ENCODE data around the gene HTT.
"Not testable (repeated sequence)": the region's sequence is repeated elsewhere in the genome, so short reads cannot be mapped to it uniquely, and the experiment has no call there.

Gene HTT

DNA sequence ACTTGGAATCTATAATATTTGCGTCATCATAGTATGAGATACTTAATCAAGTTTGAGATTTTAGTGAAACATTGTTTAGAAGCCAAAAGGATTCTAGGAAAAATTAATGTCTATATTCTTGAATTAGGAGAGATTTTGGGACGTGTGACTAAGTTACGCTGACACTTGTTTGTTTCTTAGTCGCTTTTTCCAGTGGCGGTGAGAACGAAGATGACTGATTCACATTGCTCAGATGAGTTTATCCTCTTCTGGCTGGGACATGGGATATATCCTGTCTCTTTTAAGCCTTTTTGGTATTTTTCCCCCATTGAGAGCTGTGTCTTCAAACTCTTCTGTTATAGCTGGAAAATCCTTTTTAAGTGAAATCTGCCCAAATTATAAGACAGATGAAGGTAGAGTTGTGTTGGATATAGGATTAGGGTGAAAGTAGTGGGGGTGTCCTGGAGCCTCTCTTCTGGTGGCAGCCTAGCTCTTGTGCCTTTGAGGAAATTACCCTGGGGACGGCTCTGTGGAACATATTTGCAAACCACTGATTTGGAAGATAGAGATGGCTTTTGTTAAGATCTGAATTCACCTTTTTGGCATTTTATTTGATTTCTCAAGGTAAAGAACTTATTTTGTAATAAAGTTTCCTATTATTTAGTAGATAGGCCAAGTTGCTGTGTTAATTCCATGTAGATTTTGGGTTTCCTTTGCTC is 49.7 kb downstream of the HTT start:
- DNase-seq = no peak

GRCh38 chr4:3127112-3127511 is 52.6 kb downstream of the HTT start:
- DNase-seq = no peak

DNA sequence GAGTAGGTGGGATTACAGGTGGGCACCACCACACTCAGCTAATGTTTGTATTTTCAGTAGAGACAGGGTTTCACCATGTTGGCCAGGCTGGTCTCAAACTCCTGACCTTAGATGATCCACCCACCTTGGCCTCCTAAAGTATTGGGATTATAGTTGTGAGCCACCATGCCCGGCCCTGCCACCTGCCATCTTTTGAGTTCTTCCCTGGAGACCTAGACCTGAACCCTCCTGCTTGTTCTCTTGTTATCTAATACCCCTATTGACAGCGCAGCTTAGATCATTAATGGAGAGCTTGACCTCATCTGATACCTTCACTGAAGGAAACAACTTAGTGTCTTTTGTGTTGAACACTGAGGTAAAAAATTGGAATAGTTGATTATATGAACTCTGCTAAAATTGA is 53.6 kb downstream of the HTT start:
- no peak for DNase-seq

- DNase-seq = no peak
These were observed 54.5 kb downstream of the HTT start for GRCh38 chr4:3128976-3129375.

DNA sequence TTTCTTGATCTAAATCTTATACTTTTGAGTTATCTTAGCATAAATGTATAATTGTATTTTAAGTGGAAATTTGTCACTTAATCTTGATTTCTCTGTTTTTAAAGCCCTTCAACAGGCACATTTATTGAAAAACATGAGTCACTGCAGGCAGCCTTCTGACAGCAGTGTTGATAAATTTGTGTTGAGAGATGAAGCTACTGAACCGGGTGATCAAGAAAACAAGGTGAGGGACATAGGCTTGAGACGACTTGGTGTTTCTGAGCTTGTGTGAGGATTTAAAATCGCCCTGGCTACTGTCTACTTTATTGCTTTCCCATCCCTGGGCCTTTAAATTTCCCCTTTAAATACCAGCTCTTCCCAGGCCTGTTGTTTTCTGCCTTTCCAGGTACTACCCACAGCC is 55.7 kb downstream of the HTT start:
- no peak for DNase-seq

GRCh38 chr4:3130826-3131225 is 56.3 kb downstream of the HTT start:
- DNase-seq = no peak

GRCh38 chr4:3134201-3134600 is 59.7 kb downstream of the HTT start:
- no peak for DNase-seq

GRCh38 chr4:3135155-3136011 is 60.9 kb downstream of the HTT start:
- DNase-seq = no peak

DNA sequence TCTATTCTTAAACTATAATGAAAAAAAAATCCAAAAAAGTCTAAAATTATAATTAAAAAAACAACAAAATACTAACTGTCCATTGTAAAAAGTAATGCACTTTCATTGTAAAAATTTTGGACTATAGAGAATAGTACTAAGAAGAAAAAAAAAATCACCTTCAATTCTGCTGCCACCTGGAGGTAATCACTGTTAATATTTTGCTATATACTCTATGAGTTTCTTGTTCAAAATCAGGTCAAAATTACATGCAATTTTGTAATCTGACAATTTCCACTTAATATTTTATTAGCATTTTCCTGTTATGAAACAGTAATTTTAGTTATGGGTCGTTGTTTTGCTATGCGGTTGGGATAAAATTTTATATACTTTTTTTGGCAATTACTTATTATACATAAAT is 62.0 kb downstream of the HTT start:
- DNase-seq = no peak

GRCh38 chr4:3137908-3138307 is 63.4 kb downstream of the HTT start:
- no peak for DNase-seq

- no peak for DNase-seq
These were observed 70.9 kb downstream of the HTT start for GRCh38 chr4:3145234-3145924.

DNA sequence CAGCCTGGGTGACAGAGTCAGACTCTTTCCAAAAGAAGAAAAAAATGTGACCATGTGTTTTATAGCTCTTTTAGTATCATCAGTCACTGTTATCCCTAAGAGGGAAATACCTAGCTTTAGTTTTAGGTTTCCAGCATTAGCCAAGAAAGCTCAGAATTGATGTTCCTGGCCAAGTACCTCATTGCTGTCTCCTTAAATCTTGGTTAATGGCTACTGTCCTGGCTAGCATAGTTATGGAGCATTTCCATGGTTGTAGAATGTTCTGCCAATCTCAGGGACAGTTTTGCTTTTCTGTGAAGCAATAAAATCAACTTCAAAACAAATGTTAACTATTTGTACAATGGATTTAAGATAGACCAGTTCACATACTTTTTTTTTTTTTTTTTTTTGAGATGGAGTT is 74.4 kb downstream of the HTT start:
- no peak for DNase-seq

DNA sequence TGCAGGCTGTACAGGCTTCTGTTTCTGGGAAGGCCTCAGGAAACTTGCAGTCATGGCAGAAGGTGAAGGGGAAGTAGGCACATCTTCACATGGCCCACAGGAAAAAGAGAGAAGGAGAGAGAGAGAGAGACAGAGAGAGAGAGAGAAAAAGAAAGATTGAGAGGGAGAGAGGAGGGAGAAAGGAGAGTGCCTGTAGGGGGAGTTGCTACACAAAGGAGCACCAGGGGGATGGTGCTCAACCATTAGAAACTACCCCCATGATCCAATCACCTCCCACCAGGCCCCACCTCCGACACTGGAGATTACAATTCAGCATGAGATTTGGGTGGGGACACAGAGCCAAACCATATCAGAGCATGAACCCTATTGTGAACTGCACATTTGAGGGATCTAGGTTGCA is 76.8 kb downstream of the HTT start:
- DNase-seq = not testable (repeated sequence)

GRCh38 chr4:3157366-3157765 is 82.9 kb downstream of the HTT start:
- no peak for DNase-seq

- no peak for DNase-seq
These were observed 84.4 kb downstream of the HTT start for GRCh38 chr4:3158841-3159240.

DNA sequence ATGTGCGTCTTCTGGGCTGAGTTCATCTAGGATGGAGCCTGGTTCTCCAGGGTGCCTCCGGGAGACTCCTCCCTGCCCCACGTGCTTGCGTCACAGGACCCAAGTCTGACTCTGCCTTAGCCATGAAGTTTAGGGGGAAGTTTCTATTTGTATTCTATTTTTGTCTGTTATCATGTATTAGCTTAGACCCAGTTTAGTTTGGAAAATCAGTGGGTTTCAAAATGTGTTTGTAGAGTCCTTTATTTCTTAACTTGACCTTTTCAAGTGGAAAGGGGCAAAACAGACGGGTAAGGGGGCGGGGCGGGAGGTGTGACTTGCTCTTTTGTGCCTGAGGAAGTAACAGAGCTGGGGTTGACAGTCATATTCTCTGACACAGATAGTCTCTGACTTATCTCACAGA is 86.0 kb downstream of the HTT start:
- DNase-seq = no peak

DNA sequence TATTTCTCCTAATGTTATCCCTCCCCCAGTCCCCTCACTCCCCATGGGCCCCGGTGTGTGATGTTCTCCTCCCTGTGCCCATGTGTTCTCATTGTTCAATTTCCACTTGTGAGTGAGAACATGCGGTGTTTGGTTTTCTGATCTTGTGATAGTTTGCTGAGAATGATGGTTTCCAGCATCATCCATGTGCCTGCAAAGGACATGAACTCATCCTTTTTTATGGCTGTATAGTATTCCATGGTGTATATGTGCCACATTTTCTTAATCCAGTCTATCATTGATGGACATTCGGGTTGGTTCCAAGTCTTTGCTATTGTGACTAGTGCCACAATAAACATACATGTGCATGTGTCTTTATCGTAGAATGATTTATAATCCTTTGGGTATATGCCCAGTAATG is 86.6 kb downstream of the HTT start:
- not testable (repeated sequence) for DNase-seq

DNA sequence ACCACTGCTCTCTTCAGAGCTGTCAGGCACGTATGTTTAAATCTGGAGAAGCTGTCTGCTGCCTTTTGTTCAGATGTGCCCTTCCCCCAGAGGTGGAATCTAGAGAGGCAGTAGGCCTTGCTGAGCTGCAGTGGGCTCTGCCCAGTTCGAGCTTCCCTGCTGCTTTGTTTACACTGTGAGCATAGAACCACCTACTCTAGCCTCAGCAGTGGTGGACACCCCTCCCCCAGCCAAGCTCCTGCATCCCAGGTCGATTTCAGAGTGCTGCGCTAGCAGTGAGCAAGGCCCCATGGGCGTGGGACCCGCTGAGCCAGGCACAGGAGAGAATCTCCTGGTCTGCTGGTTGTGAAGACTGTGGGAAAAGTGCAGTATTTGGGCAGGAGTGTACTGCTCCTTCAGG is 92.0 kb downstream of the HTT start:
- DNase-seq = not testable (repeated sequence)

GRCh38 chr4:3168029-3168428 is 93.5 kb downstream of the HTT start:
- DNase-seq = no peak

DNA sequence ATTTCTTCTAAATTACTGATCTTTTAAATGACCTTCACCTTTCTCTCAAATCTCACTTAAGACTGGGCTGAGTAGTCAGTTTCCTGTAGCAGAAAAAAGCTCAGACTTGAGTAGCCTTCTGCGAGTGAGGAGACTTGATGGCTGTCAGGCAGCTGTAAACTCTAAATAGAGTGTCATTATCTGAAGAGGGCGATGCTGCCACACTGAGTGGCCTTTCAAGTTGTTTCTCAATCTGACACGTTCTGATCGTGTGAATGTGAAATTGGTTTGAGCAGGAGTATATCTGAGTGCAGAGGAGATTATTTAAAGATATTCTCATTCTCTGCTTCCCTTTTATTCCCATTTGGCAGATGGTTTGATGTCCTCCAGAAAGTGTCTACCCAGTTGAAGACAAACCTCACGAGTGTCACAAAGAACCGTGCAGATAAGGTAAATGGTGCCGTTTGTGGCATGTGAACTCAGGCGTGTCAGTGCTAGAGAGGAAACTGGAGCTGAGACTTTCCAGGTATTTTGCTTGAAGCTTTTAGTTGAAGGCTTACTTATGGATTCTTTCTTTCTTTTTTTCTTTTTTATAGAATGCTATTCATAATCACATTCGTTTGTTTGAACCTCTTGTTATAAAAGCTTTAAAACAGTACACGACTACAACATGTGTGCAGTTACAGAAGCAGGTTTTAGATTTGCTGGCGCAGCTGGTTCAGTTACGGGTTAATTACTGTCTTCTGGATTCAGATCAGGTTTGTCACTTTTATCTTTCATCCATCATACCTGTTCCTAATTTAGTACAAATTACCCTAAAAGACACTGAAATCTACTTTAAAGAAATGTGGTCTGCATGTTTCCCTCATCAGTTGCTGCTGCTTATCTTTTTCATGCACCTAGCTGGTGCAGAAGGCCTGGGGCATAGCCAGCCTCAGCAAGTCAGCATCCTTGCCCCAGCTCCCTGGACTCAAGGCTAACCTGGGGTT is 100.2 kb downstream of the HTT start:
- DNase-seq = no peak

GRCh38 chr4:3176367-3177229 is 102.1 kb downstream of the HTT start:
- no peak for DNase-seq

DNA sequence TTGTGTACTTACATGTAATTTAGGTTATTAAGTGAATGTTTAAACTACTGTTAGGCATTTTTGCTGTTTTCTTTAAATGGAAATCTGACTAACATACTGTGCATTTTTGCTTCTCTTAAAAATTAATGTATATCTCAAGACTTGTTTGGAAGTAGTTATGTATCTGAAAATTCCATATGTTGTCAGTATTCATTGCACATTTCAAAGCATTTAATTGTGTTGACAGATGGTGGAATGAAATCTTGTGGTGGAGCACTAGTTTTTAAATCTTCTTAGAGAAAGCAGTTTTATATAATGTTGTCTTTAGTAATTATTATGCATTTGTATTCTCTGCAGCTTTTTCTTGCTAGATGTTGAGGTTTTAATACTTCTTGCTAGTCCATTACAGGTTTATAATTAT is 102.9 kb downstream of the HTT start:
- DNase-seq = no peak
